HTR-8/SVneo (cell line): ENCODE measurements around the gene RBM20.

ENCODE experiments used
- DNase-seq: peaks from one replicate; pipeline ENCODE4 v3.0.0; 2011; ENCODE audit warnings: low spot score, mixed read lengths; ENCODE audit not compliant: insufficient read length
- FAIRE-seq: peaks from 2 replicates; lab custom pipeline; 2011; peaks lifted over from hg19 to GRCh38; lab: Jason Lieb, UNC

The RBM20 gene

GRCh38 chr10:110872145-110872983 is 228.2 kb downstream of the RBM20 start:
- peak; percentile 30 for DNase-seq
- no peak for FAIRE-seq

- DNase-seq (no peak), FAIRE-seq (no peak)
Observed at GRCh38 chr10:110872984-110873923, 229.1 kb downstream of the RBM20 start.

DNA sequence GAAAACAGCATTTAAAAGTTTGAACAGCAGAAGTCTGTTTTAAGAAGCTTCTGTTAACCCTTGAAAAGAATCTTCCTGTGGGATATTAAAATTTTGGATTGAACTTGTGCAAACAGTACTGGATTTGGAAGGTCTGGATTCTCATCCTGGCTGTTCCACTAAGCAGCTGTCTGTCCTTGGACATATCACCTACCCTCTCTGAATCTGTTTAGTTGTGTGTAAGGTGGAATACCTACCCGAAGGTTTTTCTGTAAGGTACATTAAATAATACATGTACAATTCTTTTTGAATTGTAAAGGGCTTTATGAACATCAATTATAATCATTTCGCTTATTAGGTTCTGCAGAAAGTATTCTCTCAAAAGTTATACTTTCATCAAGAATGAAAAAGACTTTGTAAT is 229.8 kb downstream of the RBM20 start:
- FAIRE-seq (no peak), DNase-seq (no peak)

DNA sequence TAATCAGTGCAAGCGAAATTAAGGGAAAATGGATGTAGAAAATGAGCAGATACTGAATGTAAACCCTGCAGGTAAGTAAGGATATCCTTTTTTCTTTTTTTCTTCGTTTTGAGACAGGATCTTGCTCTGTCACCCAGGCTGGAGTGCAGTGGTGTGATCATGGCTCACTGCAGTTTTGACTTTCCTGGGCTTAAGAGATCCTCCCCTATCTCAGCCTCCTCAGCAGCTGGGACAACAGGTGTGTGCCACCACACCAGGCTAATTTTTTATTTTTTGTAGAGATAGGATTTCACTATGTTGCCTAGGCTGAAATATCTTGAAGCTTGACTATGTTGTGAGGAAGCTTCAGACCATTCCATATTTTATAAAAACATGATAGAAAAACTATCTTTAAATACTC is 231.9 kb downstream of the RBM20 start:
- no peak for DNase-seq
- FAIRE-seq: no peak

- FAIRE-seq (no peak), DNase-seq (no peak)
Observed at GRCh38 chr10:110876788-110877187, 232.7 kb downstream of the RBM20 start.

DNA sequence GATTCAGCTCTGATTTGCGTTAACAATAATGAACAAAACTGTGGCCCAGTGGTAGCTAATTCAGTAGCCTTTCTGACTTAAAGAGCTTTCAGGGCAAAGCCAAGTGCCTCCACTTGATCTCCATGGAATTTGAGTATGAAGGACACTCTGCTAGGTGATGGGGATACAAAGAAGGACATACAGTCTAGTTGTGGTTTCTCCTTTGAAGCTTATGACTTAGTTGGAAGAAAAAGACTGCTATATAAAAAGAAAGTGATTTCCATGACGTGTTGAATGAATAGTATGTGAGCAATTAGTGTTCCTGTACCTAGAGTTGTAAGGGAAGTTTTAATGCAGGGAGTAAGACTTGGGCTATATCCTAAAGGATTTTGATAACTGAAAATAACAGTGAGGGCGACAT is 235.9 kb downstream of the RBM20 start:
- no peak for FAIRE-seq
- DNase-seq: no peak

DNA sequence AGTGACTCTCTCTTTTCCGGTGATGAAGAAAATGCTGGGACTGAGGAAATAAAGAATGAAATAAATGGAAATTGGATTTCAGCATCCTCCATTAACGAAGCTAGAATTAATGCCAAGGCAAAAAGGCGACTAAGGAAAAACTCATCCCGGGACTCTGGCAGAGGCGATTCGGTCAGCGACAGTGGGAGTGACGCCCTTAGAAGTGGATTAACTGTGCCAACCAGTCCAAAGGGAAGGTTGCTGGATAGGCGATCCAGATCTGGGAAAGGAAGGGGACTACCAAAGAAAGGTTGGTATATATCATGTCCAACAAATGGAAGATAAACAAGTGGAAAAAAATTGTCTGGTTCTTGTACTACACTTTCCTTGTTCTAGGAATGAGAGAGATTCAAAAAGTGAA is 237.1 kb downstream of the RBM20 start:
- FAIRE-seq (no peak), DNase-seq (no peak)

DNA sequence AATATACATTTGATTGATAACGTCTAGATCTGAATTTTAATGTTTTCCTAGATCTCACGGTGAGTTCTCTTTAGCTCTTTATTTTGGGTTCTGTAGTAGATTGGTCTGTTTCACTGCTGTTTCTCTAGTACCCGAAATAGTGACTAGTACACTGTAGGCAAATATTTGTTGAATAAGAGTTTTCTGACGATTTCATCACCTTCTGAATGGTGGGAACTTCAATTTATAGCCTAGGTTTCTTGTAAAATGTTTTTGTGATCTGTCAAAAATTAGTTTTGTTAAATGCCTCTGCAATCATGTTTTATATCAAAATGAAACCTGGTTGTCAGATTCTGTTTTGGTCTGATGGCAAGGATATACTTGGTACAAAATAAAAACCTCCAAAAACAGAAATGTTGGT is 237.8 kb downstream of the RBM20 start:
- DNase-seq: no peak
- FAIRE-seq: no peak

DNA sequence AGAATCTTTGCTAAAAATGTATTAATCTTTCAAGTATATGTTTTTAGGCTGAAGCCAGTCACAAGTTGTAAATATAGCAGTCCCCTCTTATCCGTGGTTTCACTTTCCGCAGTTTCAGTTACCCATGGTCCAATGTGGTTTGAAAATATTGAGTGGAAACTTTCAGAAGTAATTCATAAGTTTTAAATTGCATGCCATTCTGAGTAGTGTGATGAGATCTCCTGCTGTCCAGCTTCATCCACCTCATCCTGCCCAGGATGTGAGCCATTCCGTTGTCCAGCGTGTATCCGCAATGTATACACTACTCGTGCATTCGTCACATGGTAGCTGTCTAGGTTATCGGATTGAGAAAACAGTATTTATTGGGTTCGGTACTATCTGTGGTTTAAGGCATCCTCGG is 239.8 kb downstream of the RBM20 start:
- no peak for DNase-seq
- no peak for FAIRE-seq

GRCh38 chr10:110885932-110886674 is 242.0 kb downstream of the RBM20 start:
- DNase-seq (no peak), FAIRE-seq (no peak)

- no peak for DNase-seq
Observed at GRCh38 chr10:110887560-110887959, 243.4 kb downstream of the RBM20 start.

More at GRCh38 chr10:110887560-110887959, 243.4 kb downstream of the RBM20 start:
- no peak for FAIRE-seq
